Chondrocyte (in vitro differentiated cells): Measurements from ENCODE around the gene TMEM117. TPM values are rescaled to one million over a fixed set of nuclear protein-coding genes. Genes with fewer than 3 reads are reported as not detected.

Experiments used
- DNase-seq: peaks from one replicate; pipeline ENCODE4 v3.0.0; 2021; ENCODE audit warnings: mixed read lengths, low spot score
- H3K27ac Mint-ChIP-seq: one replicate; pipeline ENCODE4 v1.8.0; 2021; ENCODE audit warnings: mild to moderate bottlenecking, moderate library complexity, mixed read lengths; ENCODE audit not compliant: unreplicated experiment
- H3K27me3 Mint-ChIP-seq: 2 replicates; pipeline ENCODE4 v1.8.0; 2021; ENCODE audit warnings: low read depth, mixed read lengths
- H3K36me3 Mint-ChIP-seq: 2 replicates; pipeline ENCODE4 v1.8.0; 2021; ENCODE audit warnings: low read depth, mixed read lengths
- H3K4me1 Mint-ChIP-seq: 2 replicates; pipeline ENCODE4 v1.8.0; 2021; ENCODE audit warnings: low read depth, mild to moderate bottlenecking, mixed read lengths
- H3K4me3 Mint-ChIP-seq: one replicate; pipeline ENCODE4 v1.8.0; 2021; ENCODE audit warnings: mild to moderate bottlenecking, moderate library complexity, mixed read lengths; ENCODE audit not compliant: unreplicated experiment
- H3K9me3 Mint-ChIP-seq: 2 replicates; pipeline ENCODE4 v1.8.0; 2021; ENCODE audit warnings: low read depth, mixed read lengths
- CTCF ChIP-seq: fragments of 200-600 bp; sonication (generic); IDR thresholded peaks from 2 replicates; pipeline ENCODE4 v1.5.0; 2021; ENCODE audit warnings: antibody characterized with exemption, mild to moderate bottlenecking, moderate library complexity
- total RNA-seq: library from RNA; stranded (reverse); gene quantifications from 3 replicates; pipeline ENCODE4 v1.2.1, GENCODE V29; 2021

Gene TMEM117
- total RNA-seq, 1 donor from 2014 or later = 15.5 TPM

DNA sequence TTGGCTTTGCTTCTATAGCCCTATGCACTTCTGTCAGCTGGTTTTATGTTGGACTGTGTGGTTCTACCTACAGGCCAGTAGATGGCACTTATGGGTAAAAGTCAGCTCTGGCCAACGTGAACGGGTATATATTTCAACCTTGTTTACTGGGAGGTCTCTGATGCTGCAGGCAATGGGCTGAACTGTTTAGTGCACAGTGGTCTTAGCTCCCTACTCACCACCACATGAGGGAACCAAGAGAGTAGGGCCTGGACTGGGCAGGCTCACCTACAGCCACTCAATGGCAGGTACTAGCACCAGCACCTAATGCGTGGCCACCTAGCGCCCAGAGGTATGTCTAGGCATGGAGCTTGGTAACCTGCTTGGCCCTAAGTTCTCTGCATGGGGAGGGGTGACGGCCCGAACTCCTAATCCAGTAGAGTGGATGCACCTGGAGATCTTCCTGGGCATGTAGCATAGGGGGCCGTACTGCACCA, 481.8 kb downstream of the TMEM117 start:
- H3K36me3 Mint-ChIP-seq = peaks cover 6% of the 10 kb centered on the region
- H3K4me1 Mint-ChIP-seq = peaks cover 14% of the 10 kb centered on the region
- no peaks in the 10 kb centered on the region for H3K27me3 Mint-ChIP-seq
- no peak overlapping the region for H3K27ac Mint-ChIP-seq
- peak; percentile 79 for TF ChIP-seq CTCF
- peaks cover 7% of the 10 kb centered on the region for H3K9me3 Mint-ChIP-seq
- DNase-seq = no peak
- H3K4me3 Mint-ChIP-seq = no peak overlapping the region

- Mint-ChIP-seq H3K36me3 (no peaks in the 10 kb centered on the region), H3K4me3 (no peak overlapping the region), H3K27ac (no peak overlapping the region), H3K9me3 (peaks cover 3% of the 10 kb centered on the region), H3K4me1 (no peaks in the 10 kb centered on the region), H3K27me3 (no peaks in the 10 kb centered on the region)
- no peak for TF ChIP-seq CTCF
- no peak for DNase-seq
Observed at GRCh38 chr12:44331269-44331668, 495.4 kb downstream of the TMEM117 start.

- H3K36me3 Mint-ChIP-seq = no peaks in the 10 kb centered on the region
- no peak for DNase-seq
- TF ChIP-seq CTCF = no peak
- no peaks in the 10 kb centered on the region for H3K27me3 Mint-ChIP-seq
- no peak overlapping the region for H3K4me3 Mint-ChIP-seq
- H3K9me3 Mint-ChIP-seq = peaks cover 3% of the 10 kb centered on the region
- H3K4me1 Mint-ChIP-seq = no peaks in the 10 kb centered on the region
- H3K27ac Mint-ChIP-seq = no peak overlapping the region
Observed at GRCh38 chr12:44334347-44334746, 498.5 kb downstream of the TMEM117 start.

DNA sequence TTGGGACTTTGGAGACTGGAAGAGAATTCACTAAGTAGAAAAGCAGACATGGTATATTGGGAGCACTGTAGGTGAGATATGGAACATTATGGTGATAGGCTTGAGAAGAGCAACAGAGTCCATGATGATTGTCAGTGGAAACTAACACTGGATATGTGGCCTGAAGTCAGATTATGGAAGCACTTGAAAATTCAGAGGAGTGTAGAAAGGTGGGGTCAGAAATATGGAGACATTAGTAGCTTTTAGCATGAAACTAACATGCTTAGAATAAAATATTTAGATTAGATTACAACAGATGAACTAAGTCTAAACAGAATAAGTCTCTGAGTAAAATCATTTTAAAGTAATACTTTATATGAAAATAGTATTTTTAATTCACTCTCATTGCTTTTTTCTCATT, 499.1 kb downstream of the TMEM117 start:
- no peak overlapping the region for H3K27ac Mint-ChIP-seq
- peaks cover 3% of the 10 kb centered on the region for H3K9me3 Mint-ChIP-seq
- H3K27me3 Mint-ChIP-seq = no peaks in the 10 kb centered on the region
- no peaks in the 10 kb centered on the region for H3K36me3 Mint-ChIP-seq
- H3K4me3 Mint-ChIP-seq = no peak overlapping the region
- H3K4me1 Mint-ChIP-seq = no peaks in the 10 kb centered on the region
- no peak for DNase-seq
- no peak for TF ChIP-seq CTCF

DNA sequence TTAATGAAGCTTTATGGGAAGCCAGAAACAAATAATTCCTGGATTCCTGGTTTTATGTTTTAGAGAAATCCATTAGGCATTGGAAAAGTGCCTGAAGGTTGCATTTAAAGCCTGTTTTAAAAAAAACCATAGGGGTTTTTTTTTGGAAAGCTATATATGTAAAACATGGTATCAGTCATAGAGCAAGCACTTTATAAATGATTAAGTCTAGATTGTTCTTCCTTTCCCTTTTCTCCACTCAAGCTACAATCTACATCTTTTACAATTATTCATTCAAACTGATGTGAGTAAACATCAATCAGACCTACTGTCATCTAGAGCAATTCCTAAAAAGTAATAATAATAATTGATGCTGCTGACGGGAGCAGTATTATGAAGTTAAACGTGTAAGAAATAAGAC, 500.7 kb downstream of the TMEM117 start:
- DNase-seq = no peak
- no peak overlapping the region for H3K27ac Mint-ChIP-seq
- H3K9me3 Mint-ChIP-seq = peaks cover 3% of the 10 kb centered on the region
- TF ChIP-seq CTCF = no peak
- no peaks in the 10 kb centered on the region for H3K27me3 Mint-ChIP-seq
- no peaks in the 10 kb centered on the region for H3K4me1 Mint-ChIP-seq
- H3K36me3 Mint-ChIP-seq = no peaks in the 10 kb centered on the region
- H3K4me3 Mint-ChIP-seq = no peak overlapping the region
